Nephron progenitor cell (in vitro differentiated cells): ENCODE measurements around the gene STC2.
"Not testable (repeated sequence)": the region's sequence is repeated elsewhere in the genome, so short reads cannot be mapped to it uniquely, and the experiment has no call there.

Source experiments
- DNase-seq: peaks from one replicate; pipeline ENCODE4 v3.0.0; 2021
- H3K27ac Mint-ChIP-seq: 2 replicates; pipeline ENCODE4 v1.8.0; 2021; ENCODE audit warnings: mild to moderate bottlenecking, moderate library complexity, mixed read lengths
- H3K27me3 Mint-ChIP-seq: 2 replicates; pipeline ENCODE4 v1.8.0; 2021; ENCODE audit warnings: mild to moderate bottlenecking, low read depth, mixed read lengths; ENCODE audit not compliant: poor library complexity
- H3K36me3 Mint-ChIP-seq: 2 replicates; pipeline ENCODE4 v1.8.0; 2021; ENCODE audit warnings: low read depth, mixed read lengths
- H3K4me1 Mint-ChIP-seq: 2 replicates; pipeline ENCODE4 v1.8.0; 2021; ENCODE audit warnings: mixed read lengths
- H3K4me3 Mint-ChIP-seq: 2 replicates; pipeline ENCODE4 v1.8.0; 2021; ENCODE audit warnings: mild to moderate bottlenecking, moderate library complexity, mixed read lengths
- H3K9me3 Mint-ChIP-seq: 2 replicates; pipeline ENCODE4 v1.8.0; 2021; ENCODE audit warnings: mild to moderate bottlenecking, moderate library complexity, mixed read lengths
- CTCF ChIP-seq: fragments of 200-600 bp; sonication (generic); IDR thresholded peaks from 2 replicates; pipeline ENCODE4 v1.5.0; 2021; ENCODE audit warnings: antibody characterized with exemption

The STC2 gene

GRCh38 chr5:173327948-173328843 is at the start of gene STC2:
TSS of gene STC2 (minus strand) at chr5:173328414. CDS start at chr5:173328193, 221 bp downstream.
- H3K27me3 Mint-ChIP-seq, result peaks cover 38% of the 10 kb centered on the region
- H3K9me3 Mint-ChIP-seq, result no peaks in the 10 kb centered on the region
- peak within 1 kb of the TSS; percentile 90 for H3K27ac Mint-ChIP-seq
- peak; percentile 92 for DNase-seq
- peak within 1 kb of the TSS; percentile 92 for H3K4me3 Mint-ChIP-seq
- no peak for TF ChIP-seq CTCF
- peaks cover 75% of the 10 kb centered on the region for H3K4me1 Mint-ChIP-seq
- H3K36me3 Mint-ChIP-seq, result peaks cover 28% of the 10 kb centered on the region

GRCh38 chr5:173371400-173371799 is 43.2 kb upstream of the STC2 start:
- no peak for TF ChIP-seq CTCF
- no peak for DNase-seq
- Mint-ChIP-seq H3K4me3 (no peak overlapping the region), H3K36me3 (no peaks in the 10 kb centered on the region), H3K4me1 (no peaks in the 10 kb centered on the region), H3K27me3 (peaks cover 25% of the 10 kb centered on the region), H3K27ac (no peak overlapping the region), H3K9me3 (peaks cover 42% of the 10 kb centered on the region)

GRCh38 chr5:173363406-173363805 is 35.2 kb upstream of the STC2 start:
- H3K4me1 Mint-ChIP-seq, H3K36me3 Mint-ChIP-seq, DNase-seq, H3K4me3 Mint-ChIP-seq, H3K27ac Mint-ChIP-seq: not testable (repeated sequence)
- peaks cover 20% of the 10 kb centered on the region for H3K27me3 Mint-ChIP-seq
- peaks cover 36% of the 10 kb centered on the region for H3K9me3 Mint-ChIP-seq

GRCh38 chr5:173355561-173355960 is 27.3 kb upstream of the STC2 start:
- peaks cover 18% of the 10 kb centered on the region for H3K27me3 Mint-ChIP-seq
- no peak for DNase-seq
- TF ChIP-seq CTCF, result no peak

GRCh38 chr5:173354645-173355044 is 26.4 kb upstream of the STC2 start:
- Mint-ChIP-seq H3K36me3 (no peaks in the 10 kb centered on the region), H3K27me3 (peaks cover 14% of the 10 kb centered on the region), H3K9me3 (no peaks in the 10 kb centered on the region), H3K4me1 (peaks cover 13% of the 10 kb centered on the region), H3K27ac (no peak overlapping the region), H3K4me3 (no peak overlapping the region)
- no peak for TF ChIP-seq CTCF
- DNase-seq, result no peak

More at GRCh38 chr5:173355561-173355960, 27.3 kb upstream of the STC2 start:
- no peaks in the 10 kb centered on the region for H3K9me3 Mint-ChIP-seq
- H3K36me3 Mint-ChIP-seq, result no peaks in the 10 kb centered on the region
- H3K4me3 Mint-ChIP-seq, result no peak overlapping the region
- peaks cover 13% of the 10 kb centered on the region for H3K4me1 Mint-ChIP-seq
- no peak overlapping the region for H3K27ac Mint-ChIP-seq

GRCh38 chr5:173352366-173353349 is 24.4 kb upstream of the STC2 start:
- H3K27ac Mint-ChIP-seq, result no peak overlapping the region
- peaks cover 7% of the 10 kb centered on the region for H3K27me3 Mint-ChIP-seq
- DNase-seq, result no peak

More at GRCh38 chr5:173352366-173353349, 24.4 kb upstream of the STC2 start:
- Mint-ChIP-seq H3K36me3 (no peaks in the 10 kb centered on the region), H3K9me3 (no peaks in the 10 kb centered on the region), H3K4me1 (peaks cover 13% of the 10 kb centered on the region), H3K4me3 (no peak overlapping the region)
- TF ChIP-seq CTCF, result no peak
